Ovary (tissue), 9 donors: ENCODE measurements around the gene MED22. TPM values are rescaled to one million over a fixed set of nuclear protein-coding genes. Genes with fewer than 3 reads are reported as not detected.

ENCODE experiments used
- DNase-seq, 5 donors: peaks; one replicate each; pipeline ENCODE4 v3.0.0-alpha.2; 2019 to 2020
- H3K27ac ChIP-seq, 2 donors: fragments of 200-600 bp; one replicate each; pipeline versions ENCODE4 v1.5.1 to v1.8.0; 2019 to 2022
- H3K27me3 ChIP-seq: fragments of 200-600 bp; one replicate; pipeline ENCODE4 v1.8.0; 2022
- H3K36me3 ChIP-seq: fragments of 200-600 bp; sonication (generic); one replicate; pipeline ENCODE4 v1.5.1; 2019
- H3K4me1 ChIP-seq: one replicate; pipeline ENCODE4 v1.8.1; 2013; ENCODE audit warnings: mild to moderate bottlenecking, moderate library complexity; ENCODE audit not compliant: insufficient read depth
- H3K4me3 ChIP-seq: fragments of 200-600 bp; sonication (generic); one replicate; pipeline ENCODE4 v1.5.1; 2017
- H3K9me3 ChIP-seq, 2 donors: fragments of 200-600 bp in 1 of 2; sonication (generic) in 1 of 2; one replicate each; pipeline versions ENCODE4 v1.5.1 to v1.8.1; 2013 to 2019; ENCODE audit warnings: mild to moderate bottlenecking in 1 of 2, moderate library complexity in 1 of 2
- CTCF ChIP-seq, 3 donors: fragments of 450-650 bp in 2 of 3; fragments of 200-600 bp in 1 of 3; IDR thresholded peaks; one replicate each; pipeline versions ENCODE4 v1.5.1 to v1.8.0; 2016 to 2022; ENCODE audit warnings: antibody characterized with exemption in 3 of 3, mild to moderate bottlenecking in 1 of 3
- EP300 ChIP-seq: sonication (generic); formaldehyde crosslinking; IDR thresholded peaks from one replicate; pipeline ENCODE4 v1.6.1; 2017; ENCODE audit warnings: antibody characterized with exemption
- POLR2A ChIP-seq: fragments of 450-650 bp; IDR thresholded peaks from one replicate; pipeline ENCODE4 v1.6.1; 2017; ENCODE audit warnings: antibody characterized with exemption, mild to moderate bottlenecking, moderate library complexity
- WGBS, 3 donors: extraction: QIAGEN DNeasy Blood & Tissue Kit in 1 of 3; methylation state at CpG; one replicate each; pipeline versions ENCODE4 v1.1.5 to v1.1.7; 2013 to 2017; 5-methylcytosine and 5-hydroxymethylcytosine counted together
- intact Hi-C, 4 donors: fragments of 100-400 bp; cut with DNase I; formaldehyde crosslinking; loops; one replicate each; pipeline versions ENCODE4 v1.11.0 to v1.15.1; 2022 to 2023
- polyA plus RNA-seq, 2 donors: library from polyadenylated mRNA; stranded (reverse); fragments of 200-250 nt in 1 of 2; fragments of 350-450 nt in 1 of 2; fragmentation: Illumina TruSeq in 1 of 2; extraction: RNeasy Lipid Tissue Mini Kit (QIAGEN cat#74804) in 1 of 2; gene quantifications; one replicate each; pipeline ENCODE4 v1.2.3, GENCODE V29; 2013 to 2014
- small RNA-seq: library from RNA; depleted of rRNA; stranded (forward); fragments of <200 nt; gene quantifications from one replicate; pipeline ENCODE3, GENCODE V24; 2016
- total RNA-seq, 7 donors: library from RNA; depleted of rRNA in 2 of 7; stranded (reverse); fragments of >200 nt in 2 of 7; fragmentation: NEBNext Ultra II Directional in 3 of 7; extraction: Animal tissue kit (Norgen Biotek cat#: 25700) in 3 of 7; gene quantifications; one replicate each; pipeline versions ENCODE4 v1.1.0 to v1.2.4, GENCODE V29; 2016 to 2023
- donor health status: DM: no; HTN: no; CAD: no; lungs with moderate emphysema.
- donor health status: DM: no; HTN: no; CAD: no.
- donor health status: Bipolar disorder and iron deficiency.
- donor health status: DM: yes; HTN: yes; CAD: no.
- donor health status: DM: no; HTN: no; CAD: no.
- donor health status: DM: yes; HTN: yes; CAD: no.

The MED22 gene
- total and polyA plus RNA-seq, 9 donors: 8.3 to 43.8 (median 27.3) TPM

GRCh38 chr9:133290751-133291302, 57.1 kb downstream of the MED22 start:
- peaks cover 0 to 4% of the 10 kb centered on the region in 2 donors for H3K9me3 ChIP-seq
- no peak overlapping the region for H3K27ac ChIP-seq
- no peaks in the 10 kb centered on the region for H3K36me3 ChIP-seq
- H3K27me3 ChIP-seq: no peaks in the 10 kb centered on the region
- TF ChIP-seq EP300: no peak
- no peak for TF ChIP-seq CTCF (IDR thresholded peaks at IDR 0.05)
- no peak for TF ChIP-seq POLR2A
- no peak overlapping the region for H3K4me3 ChIP-seq
- no peak for DNase-seq
- no peaks in the 10 kb centered on the region for H3K4me1 ChIP-seq
- intact Hi-C loops: no loop called here
- 90 to 100% (median 91%) methylated on average over 2 of the region's 2 CpGs for WGBS, 3 donors

Small RNA genes within 50 kb of the gene (small RNA-seq; reads per million reads assigned to genes)
- gene RF00019 (not detected), gene SNORD24 (not detected), gene SNORD36A (not detected), gene SNORD36B (not detected), gene SNORD36C (not detected)

Other genes starting within 250 kb of the MED22 start
- 100 to 1,000 TPM in 1 of 7 donors, 10 to 100 TPM in 6; 26.6 to 139 (median 48.8) TPM for gene RALGDS, start 226.9 kb downstream of the MED22 start, total RNA-seq
- gene RALGDS, start 226.9 kb downstream of the MED22 start, polyA plus RNA-seq: 10 to 100 TPM; 26.2 to 55.4 TPM
- gene GBGT1, start 184.2 kb downstream of the MED22 start, total RNA-seq: 10 to 100 TPM; 11.0 to 43.3 (median 25.9) TPM
- 10 to 100 TPM in 1 of 2 donors, 1 to 10 TPM in 1; 3.9 to 12.9 TPM for gene GBGT1, start 184.2 kb downstream of the MED22 start, polyA plus RNA-seq
- gene OBP2B, start 138.9 kb downstream of the MED22 start, total RNA-seq: 1 to 10 TPM in 2 of 7 donors, under 1 TPM in 2, not detected in 3; 0.33 to 5.3 (median 2.7) TPM
- not detected for gene OBP2B, start 138.9 kb downstream of the MED22 start, polyA plus RNA-seq
- gene ABO, start 72.9 kb downstream of the MED22 start, total RNA-seq: 10 to 100 TPM; 16.0 to 27.7 (median 22.0) TPM
- gene ABO, start 72.9 kb downstream of the MED22 start, polyA plus RNA-seq: 10 to 100 TPM; 18.5 to 21.1 TPM
- gene SURF6, start 11.9 kb downstream of the MED22 start, total RNA-seq: 10 to 100 TPM; 13.6 to 24.9 (median 21.0) TPM
- gene SURF6, start 11.9 kb downstream of the MED22 start, polyA plus RNA-seq: 10 to 100 TPM; 12.7 to 24.0 TPM
- gene RPL7A, start 87 bp upstream of the MED22 start, total RNA-seq: 1,000 to 10,000 TPM; 3,805 to 5,253 (median 4,187) TPM
- 1,000 to 10,000 TPM; 5,821 to 6,397 TPM for gene RPL7A, start 87 bp upstream of the MED22 start, polyA plus RNA-seq
- 10 to 100 TPM; 23.5 to 44.7 (median 33.8) TPM for gene SURF1, start 8.4 kb upstream of the MED22 start, total RNA-seq
- 10 to 100 TPM; 36.8 to 51.3 TPM for gene SURF1, start 8.4 kb upstream of the MED22 start, polyA plus RNA-seq
- 10 to 100 TPM; 13.7 to 30.4 (median 15.8) TPM for gene SURF2, start 8.4 kb upstream of the MED22 start, total RNA-seq
- 10 to 100 TPM in 1 of 2 donors, 1 to 10 TPM in 1; 8.6 to 21.4 TPM for gene SURF2, start 8.4 kb upstream of the MED22 start, polyA plus RNA-seq
- gene SURF4, start 27.9 kb upstream of the MED22 start, total RNA-seq: 100 to 1,000 TPM in 4 of 7 donors, 10 to 100 TPM in 3; 58.7 to 126 (median 107) TPM
- gene SURF4, start 27.9 kb upstream of the MED22 start, polyA plus RNA-seq: 100 to 1,000 TPM in 1 of 2 donors, 10 to 100 TPM in 1; 73.8 to 165 TPM
- gene STKLD1, start 28.2 kb upstream of the MED22 start, total RNA-seq: 1 to 10 TPM in 5 of 7 donors, under 1 TPM in 2; 0.48 to 1.7 (median 1.2) TPM
- gene STKLD1, start 28.2 kb upstream of the MED22 start, polyA plus RNA-seq: 1 to 10 TPM; 1.3 to 2.3 TPM
- gene REXO4, start 69.9 kb upstream of the MED22 start, total RNA-seq: 10 to 100 TPM; 15.9 to 31.0 (median 21.9) TPM
- gene REXO4, start 69.9 kb upstream of the MED22 start, polyA plus RNA-seq: 10 to 100 TPM; 17.6 to 22.3 TPM
- 1 to 10 TPM; 1.8 to 4.2 (median 3.6) TPM for gene ADAMTS13, start 74.2 kb upstream of the MED22 start, total RNA-seq
- 1 to 10 TPM in 1 of 2 donors, under 1 TPM in 1; 0.45 to 3.8 TPM for gene ADAMTS13, start 74.2 kb upstream of the MED22 start, polyA plus RNA-seq
- gene CACFD1, start 111.8 kb upstream of the MED22 start, total RNA-seq: 10 to 100 TPM in 6 of 7 donors, 1 to 10 TPM in 1; 8.2 to 23.4 (median 18.6) TPM
- 10 to 100 TPM in 1 of 2 donors, 1 to 10 TPM in 1; 1.6 to 16.0 TPM for gene CACFD1, start 111.8 kb upstream of the MED22 start, polyA plus RNA-seq
- gene SLC2A6, start 131.0 kb upstream of the MED22 start, total RNA-seq: 1 to 10 TPM in 4 of 7 donors, under 1 TPM in 3; 0.48 to 7.4 (median 1.1) TPM
- under 1 TPM; 0.37 to 0.93 TPM for gene SLC2A6, start 131.0 kb upstream of the MED22 start, polyA plus RNA-seq
- gene MYMK, start 176.8 kb upstream of the MED22 start, total RNA-seq: not detected
- not detected for gene MYMK, start 176.8 kb upstream of the MED22 start, polyA plus RNA-seq
- gene ADAMTSL2, start 186.6 kb upstream of the MED22 start, total RNA-seq: 10 to 100 TPM in 1 of 7 donors, 1 to 10 TPM in 6; 1.3 to 18.5 (median 1.9) TPM
- 1 to 10 TPM in 1 of 2 donors, under 1 TPM in 1; 0.27 to 1.9 TPM for gene ADAMTSL2, start 186.6 kb upstream of the MED22 start, polyA plus RNA-seq